ENCODE data around the gene ABHD14A.

Gene ABHD14A

GRCh38 chr3:51945031-51945840 lies 29.6 kb upstream of the ABHD14A start:
- Histone ChIP-seq H3K27ac (ENCODE audit: poor library complexity, severe bottlenecking) (no peak overlapping the region), H3K36me3 (ENCODE audit: low read depth) (no peaks in the 10 kb centered on the region), H3K4me3 (ENCODE audit: severe bottlenecking) (no peak overlapping the region), H3K27me3 (ENCODE audit: insufficient read depth, poor library complexity, severe bottlenecking) (no peaks in the 10 kb centered on the region), H3K4me1 (ENCODE audit: insufficient read depth, poor library complexity, severe bottlenecking) (peaks cover 9% of the 10 kb centered on the region), H3K9me3 (ENCODE audit: severe bottlenecking) (no peaks in the 10 kb centered on the region)
- DNase-seq (ENCODE audit: low spot score) (peak; percentile 56), ATAC-seq (ENCODE audit: low read depth) (no peak)
- TF ChIP-seq, protein P1, sequence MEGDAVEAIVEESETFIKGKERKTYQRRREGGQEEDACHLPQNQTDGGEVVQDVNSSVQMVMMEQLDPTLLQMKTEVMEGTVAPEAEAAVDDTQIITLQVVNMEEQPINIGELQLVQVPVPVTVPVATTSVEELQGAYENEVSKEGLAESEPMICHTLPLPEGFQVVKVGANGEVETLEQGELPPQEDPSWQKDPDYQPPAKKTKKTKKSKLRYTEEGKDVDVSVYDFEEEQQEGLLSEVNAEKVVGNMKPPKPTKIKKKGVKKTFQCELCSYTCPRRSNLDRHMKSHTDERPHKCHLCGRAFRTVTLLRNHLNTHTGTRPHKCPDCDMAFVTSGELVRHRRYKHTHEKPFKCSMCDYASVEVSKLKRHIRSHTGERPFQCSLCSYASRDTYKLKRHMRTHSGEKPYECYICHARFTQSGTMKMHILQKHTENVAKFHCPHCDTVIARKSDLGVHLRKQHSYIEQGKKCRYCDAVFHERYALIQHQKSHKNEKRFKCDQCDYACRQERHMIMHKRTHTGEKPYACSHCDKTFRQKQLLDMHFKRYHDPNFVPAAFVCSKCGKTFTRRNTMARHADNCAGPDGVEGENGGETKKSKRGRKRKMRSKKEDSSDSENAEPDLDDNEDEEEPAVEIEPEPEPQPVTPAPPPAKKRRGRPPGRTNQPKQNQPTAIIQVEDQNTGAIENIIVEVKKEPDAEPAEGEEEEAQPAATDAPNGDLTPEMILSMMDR (IDR thresholded peaks at IDR 0.05; ENCODE audit: poor library complexity, severe bottlenecking) = no peak

DNA sequence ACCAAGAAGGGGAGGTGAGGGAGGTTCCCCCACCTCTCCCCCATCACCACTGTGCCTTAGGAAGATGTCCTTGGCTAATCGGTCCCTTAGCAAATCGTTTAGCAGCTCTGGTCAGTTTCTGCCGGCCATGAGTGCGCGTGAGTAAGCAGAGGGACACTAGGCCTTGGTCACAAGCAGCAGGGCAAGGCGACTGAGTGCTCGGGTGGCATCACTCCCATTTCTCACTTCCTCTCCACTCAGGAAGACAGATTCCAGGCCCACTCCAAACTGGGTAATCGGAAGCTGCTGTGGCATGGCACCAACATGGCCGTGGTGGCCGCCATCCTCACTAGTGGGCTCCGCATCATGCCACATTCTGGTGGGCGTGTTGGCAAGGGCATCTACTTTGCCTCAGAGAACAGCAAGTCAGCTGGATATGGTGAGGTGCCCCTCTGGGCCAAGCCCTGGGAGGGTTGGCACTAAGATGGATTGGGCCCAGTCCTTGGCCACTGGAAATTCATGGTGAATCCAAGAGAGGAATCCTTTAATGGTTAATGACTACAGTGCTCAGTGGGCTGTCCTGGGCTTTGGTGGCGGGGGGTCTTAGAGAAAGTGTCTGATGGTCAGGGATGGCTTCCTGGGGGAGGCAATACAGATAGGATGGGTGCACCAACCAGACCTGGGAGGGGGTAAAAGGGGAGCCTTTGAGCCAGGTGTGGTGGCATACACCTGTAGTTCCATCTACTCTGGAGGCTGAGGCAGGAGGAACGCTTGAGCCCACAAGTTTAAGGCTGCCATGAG lies 28.7 kb upstream of the ABHD14A start:
- H3K27me3 ChIP-seq (ENCODE audit: insufficient read depth, poor library complexity, severe bottlenecking) = no peaks in the 10 kb centered on the region

DNA sequence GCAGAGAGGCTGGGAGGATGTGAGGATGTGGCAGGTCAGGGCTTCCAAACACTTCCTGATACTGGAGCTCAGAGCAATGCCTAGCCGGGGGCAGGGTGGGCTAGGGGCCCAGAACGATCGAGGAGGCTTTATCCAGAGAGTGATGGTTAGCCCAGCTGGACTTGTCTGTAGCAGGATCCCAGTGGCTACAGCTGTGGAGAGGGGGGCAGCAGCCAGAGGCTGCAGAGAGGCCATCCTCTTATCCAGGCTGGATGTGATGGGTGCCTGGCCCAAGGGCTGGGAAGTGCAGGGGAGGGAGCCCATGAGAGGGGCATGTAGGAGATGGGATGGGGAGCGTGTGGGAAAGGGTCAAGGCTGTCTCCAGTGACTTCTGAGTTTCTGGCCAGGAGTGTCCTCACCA lies 28.1 kb upstream of the ABHD14A start:
- Histone ChIP-seq H3K9me3 (ENCODE audit: severe bottlenecking) (no peaks in the 10 kb centered on the region), H3K27ac (ENCODE audit: poor library complexity, severe bottlenecking) (no peak overlapping the region), H3K4me3 (ENCODE audit: severe bottlenecking) (no peak overlapping the region), H3K27me3 (ENCODE audit: insufficient read depth, poor library complexity, severe bottlenecking) (no peaks in the 10 kb centered on the region), H3K4me1 (ENCODE audit: insufficient read depth, poor library complexity, severe bottlenecking) (peaks cover 5% of the 10 kb centered on the region), H3K36me3 (ENCODE audit: low read depth) (no peaks in the 10 kb centered on the region)
- ATAC-seq (ENCODE audit: low read depth) (no peak), DNase-seq (ENCODE audit: low spot score) (peak; percentile 36)
- TF ChIP-seq, protein P1 (IDR thresholded peaks at IDR 0.05; ENCODE audit: poor library complexity, severe bottlenecking) = no peak

More for the DNA sequence above, 28.7 kb upstream of the ABHD14A start:
- Histone ChIP-seq H3K4me3 (ENCODE audit: severe bottlenecking) (no peak overlapping the region), H3K27ac (ENCODE audit: poor library complexity, severe bottlenecking) (no peak overlapping the region), H3K9me3 (ENCODE audit: severe bottlenecking) (no peaks in the 10 kb centered on the region), H3K36me3 (ENCODE audit: low read depth) (no peaks in the 10 kb centered on the region), H3K4me1 (ENCODE audit: insufficient read depth, poor library complexity, severe bottlenecking) (peaks cover 5% of the 10 kb centered on the region)
- TF ChIP-seq, protein P1 (IDR thresholded peaks at IDR 0.05; ENCODE audit: poor library complexity, severe bottlenecking) = no peak
- DNase-seq (ENCODE audit: low spot score) = peak; percentile 49
- no peak for ATAC-seq (ENCODE audit: low read depth)

- H3K4me3 ChIP-seq (ENCODE audit: severe bottlenecking) = no peak overlapping the region
- no peak overlapping the region for H3K27ac ChIP-seq (ENCODE audit: poor library complexity, severe bottlenecking)
- H3K36me3 ChIP-seq (ENCODE audit: low read depth) = no peaks in the 10 kb centered on the region
- no peaks in the 10 kb centered on the region for H3K27me3 ChIP-seq (ENCODE audit: insufficient read depth, poor library complexity, severe bottlenecking)
- no peak for ATAC-seq (ENCODE audit: low read depth)
- TF ChIP-seq, protein P1 (IDR thresholded peaks at IDR 0.05; ENCODE audit: poor library complexity, severe bottlenecking) = no peak
- H3K9me3 ChIP-seq (ENCODE audit: severe bottlenecking) = no peaks in the 10 kb centered on the region
- peak; percentile 33 for DNase-seq (ENCODE audit: low spot score)
- peaks cover 5% of the 10 kb centered on the region for H3K4me1 ChIP-seq (ENCODE audit: insufficient read depth, poor library complexity, severe bottlenecking)
These were observed 27.5 kb upstream of the ABHD14A start for GRCh38 chr3:51947215-51947900.
